ENCODE measurements around the gene DCP2.

The DCP2 gene

DNA sequence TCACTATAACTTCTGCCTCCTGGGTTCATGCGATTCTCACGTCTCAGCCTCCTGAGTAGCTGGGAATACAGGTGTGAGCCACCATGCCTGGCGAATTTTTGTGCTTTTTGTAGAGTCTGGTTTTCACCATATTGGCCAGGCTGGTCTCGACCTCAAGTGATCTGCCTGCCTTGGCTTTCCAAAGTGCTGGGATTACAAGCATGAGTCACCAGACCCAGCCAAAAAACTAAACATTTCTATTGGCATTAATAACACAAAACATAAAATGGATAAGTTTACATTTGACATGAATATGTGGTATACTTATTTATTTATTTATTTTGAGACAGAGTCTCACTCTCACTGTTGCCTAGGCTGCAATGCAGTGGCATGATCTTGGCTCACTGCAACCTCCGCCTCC, 40.9 kb upstream of the DCP2 start:
- TF ChIP-seq, protein P1, sequence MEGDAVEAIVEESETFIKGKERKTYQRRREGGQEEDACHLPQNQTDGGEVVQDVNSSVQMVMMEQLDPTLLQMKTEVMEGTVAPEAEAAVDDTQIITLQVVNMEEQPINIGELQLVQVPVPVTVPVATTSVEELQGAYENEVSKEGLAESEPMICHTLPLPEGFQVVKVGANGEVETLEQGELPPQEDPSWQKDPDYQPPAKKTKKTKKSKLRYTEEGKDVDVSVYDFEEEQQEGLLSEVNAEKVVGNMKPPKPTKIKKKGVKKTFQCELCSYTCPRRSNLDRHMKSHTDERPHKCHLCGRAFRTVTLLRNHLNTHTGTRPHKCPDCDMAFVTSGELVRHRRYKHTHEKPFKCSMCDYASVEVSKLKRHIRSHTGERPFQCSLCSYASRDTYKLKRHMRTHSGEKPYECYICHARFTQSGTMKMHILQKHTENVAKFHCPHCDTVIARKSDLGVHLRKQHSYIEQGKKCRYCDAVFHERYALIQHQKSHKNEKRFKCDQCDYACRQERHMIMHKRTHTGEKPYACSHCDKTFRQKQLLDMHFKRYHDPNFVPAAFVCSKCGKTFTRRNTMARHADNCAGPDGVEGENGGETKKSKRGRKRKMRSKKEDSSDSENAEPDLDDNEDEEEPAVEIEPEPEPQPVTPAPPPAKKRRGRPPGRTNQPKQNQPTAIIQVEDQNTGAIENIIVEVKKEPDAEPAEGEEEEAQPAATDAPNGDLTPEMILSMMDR (conservative IDR thresholded peaks at IDR 0.05) = no peak
- no peak overlapping the region for H3K27ac ChIP-seq

- TF ChIP-seq, protein P1 (conservative IDR thresholded peaks at IDR 0.05) = no peak
These were observed 38.3 kb upstream of the DCP2 start for GRCh38 chr5:112938286-112938685.

DNA sequence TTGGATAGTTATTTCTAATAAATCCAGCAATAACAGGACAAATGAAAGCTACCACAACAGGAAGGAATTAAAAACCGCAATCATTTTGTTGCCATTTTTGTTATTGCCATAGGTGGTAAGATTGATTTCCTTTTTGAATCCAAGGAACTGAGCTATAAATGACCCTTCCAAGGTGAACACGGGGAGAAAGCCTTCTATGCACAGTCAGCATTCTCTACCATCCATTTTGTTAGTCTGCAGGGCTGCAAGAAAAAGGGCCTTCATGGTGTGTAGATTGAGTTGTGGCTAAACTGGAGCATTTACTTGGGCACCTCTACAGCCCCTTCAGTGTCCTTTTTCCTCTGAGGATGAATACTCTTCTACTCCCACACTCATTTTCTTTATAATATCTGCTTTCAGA, 35.9 kb upstream of the DCP2 start:
- no peak overlapping the region for H3K27ac ChIP-seq
- TF ChIP-seq, protein P1 (conservative IDR thresholded peaks at IDR 0.05) = no peak

More at GRCh38 chr5:112938286-112938685, 38.3 kb upstream of the DCP2 start:
- no peak overlapping the region for H3K27ac ChIP-seq

DNA sequence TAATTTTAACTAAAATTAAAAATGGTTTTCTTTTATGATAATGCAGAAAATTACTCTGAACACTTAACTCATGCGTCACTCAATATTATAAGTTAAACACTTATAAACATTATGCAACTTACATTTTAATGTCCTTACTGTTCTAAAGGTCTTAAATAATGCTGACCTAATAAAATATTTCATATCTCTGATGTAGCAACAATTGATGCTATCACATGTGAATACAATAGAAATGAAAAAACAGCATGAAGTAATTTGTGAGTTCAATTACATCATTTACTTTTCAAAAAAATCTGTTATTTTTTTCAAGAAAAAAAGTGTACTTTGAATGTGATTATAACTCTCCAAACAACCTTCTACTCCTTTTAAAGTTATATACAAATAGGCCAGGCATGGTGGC, 28.1 kb upstream of the DCP2 start:
- H3K27ac ChIP-seq = no peak overlapping the region
- TF ChIP-seq, protein P1 (conservative IDR thresholded peaks at IDR 0.05) = no peak

- TF ChIP-seq, protein P1 (conservative IDR thresholded peaks at IDR 0.05) = no peak
- no peak overlapping the region for H3K27ac ChIP-seq
These were observed 25.4 kb upstream of the DCP2 start for GRCh38 chr5:112951124-112951702.

DNA sequence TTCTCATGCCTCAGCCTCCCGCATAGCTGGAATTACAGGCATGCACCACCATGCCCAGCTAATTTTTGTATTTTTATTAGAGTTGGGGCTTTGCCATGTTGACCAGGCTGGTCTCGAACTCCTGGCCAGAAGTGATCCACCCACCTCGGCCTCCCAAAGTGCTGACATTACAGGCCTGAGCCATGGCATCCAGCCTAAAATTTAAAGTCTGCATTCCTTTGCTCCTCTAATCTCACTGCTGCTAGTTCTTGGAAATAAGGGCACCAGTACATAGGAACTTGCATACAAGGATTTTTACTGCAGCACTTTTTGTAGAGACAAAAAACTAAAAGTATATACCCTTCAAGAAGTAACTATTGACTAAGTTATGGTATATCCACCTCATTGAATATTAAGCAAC, 20.0 kb upstream of the DCP2 start:
- TF ChIP-seq, protein P1 (conservative IDR thresholded peaks at IDR 0.05) = no peak
- H3K27ac ChIP-seq = peak overlapping the region; percentile 75

GRCh38 chr5:112957036-112957808, 19.4 kb upstream of the DCP2 start:
- peak overlapping the region; percentile 75 for H3K27ac ChIP-seq
- TF ChIP-seq, protein P1 (conservative IDR thresholded peaks at IDR 0.05) = no peak
